Type B pancreatic cell (in vitro differentiated cells): ENCODE measurements around the gene OPN4. TPM values are rescaled to one million over a fixed set of nuclear protein-coding genes. Genes with fewer than 3 reads are reported as not detected.
A peak's percentile ranks its signal among the peaks of the same experiment; 100 is the strongest.

ENCODE experiments used
- DNase-seq: peaks from one replicate; pipeline ENCODE4 v3.0.0; 2021; ENCODE audit warnings: mixed read lengths; ENCODE audit not compliant: unreplicated experiment; ENCODE audit errors: extremely low spot score
- H3K27ac Mint-ChIP-seq: 2 replicates; pipeline ENCODE4 v1.8.0; 2021; ENCODE audit warnings: mild to moderate bottlenecking, mixed read lengths
- H3K27me3 Mint-ChIP-seq: 2 replicates; pipeline ENCODE4 v1.8.0; 2021; ENCODE audit warnings: mixed read lengths
- H3K36me3 Mint-ChIP-seq: 2 replicates; pipeline ENCODE4 v1.8.0; 2021; ENCODE audit warnings: mixed read lengths
- H3K4me1 Mint-ChIP-seq: one replicate; pipeline ENCODE4 v1.8.0; 2021; ENCODE audit warnings: mixed read lengths; ENCODE audit not compliant: unreplicated experiment
- H3K4me3 Mint-ChIP-seq: 2 replicates; pipeline ENCODE4 v1.8.0; 2021; ENCODE audit warnings: mild to moderate bottlenecking, mixed read lengths
- H3K9me3 Mint-ChIP-seq: 2 replicates; pipeline ENCODE4 v1.8.0; 2021; ENCODE audit warnings: mixed read lengths
- CTCF ChIP-seq: fragments of 200-600 bp; sonication (generic); conservative IDR thresholded peaks from 2 replicates; pipeline ENCODE4 v1.5.0; 2021; ENCODE audit warnings: antibody characterized with exemption, mild to moderate bottlenecking
- total RNA-seq: library from RNA; stranded (reverse); gene quantifications from 2 replicates; pipeline ENCODE4 v1.2.1, GENCODE V29; 2021; ENCODE audit warnings: low replicate concordance

Gene OPN4
- total RNA-seq, 1 donor from 2014 or later, result not detected

- Mint-ChIP-seq H3K36me3 (no peaks in the 10 kb centered on the region), H3K9me3 (no peaks in the 10 kb centered on the region)
Measured at GRCh38 chr10:86651631-86652331, 2.6 kb upstream of the OPN4 start.

GRCh38 chr10:86652361-86653202, 1.8 kb upstream of the OPN4 start:
- Mint-ChIP-seq H3K36me3 (no peaks in the 10 kb centered on the region), H3K4me1 (peaks cover 26% of the 10 kb centered on the region), H3K27me3 (peaks cover 3% of the 10 kb centered on the region), H3K27ac (no peak overlapping the region), H3K4me3 (no peak overlapping the region), H3K9me3 (no peaks in the 10 kb centered on the region)
- DNase-seq, result peak; percentile 58
- TF ChIP-seq CTCF, result no peak

More at GRCh38 chr10:86651631-86652331, 2.6 kb upstream of the OPN4 start:
- Mint-ChIP-seq H3K27ac (no peak overlapping the region), H3K4me3 (no peak overlapping the region), H3K27me3 (peaks cover 3% of the 10 kb centered on the region), H3K4me1 (peaks cover 31% of the 10 kb centered on the region)
- peak; percentile 57 for DNase-seq
- TF ChIP-seq CTCF, result no peak

GRCh38 chr10:86653379-86653778, 968 bp upstream of the OPN4 start:
- Mint-ChIP-seq H3K27me3 (peaks cover 3% of the 10 kb centered on the region), H3K36me3 (no peaks in the 10 kb centered on the region), H3K4me1 (peaks cover 18% of the 10 kb centered on the region), H3K9me3 (no peaks in the 10 kb centered on the region), H3K4me3 (no peak overlapping the region), H3K27ac (no peak overlapping the region)
- no peak for DNase-seq
- no peak for TF ChIP-seq CTCF

GRCh38 chr10:86653987-86654386, 360 bp upstream of the OPN4 start:
- TF ChIP-seq CTCF, result no peak
- Mint-ChIP-seq H3K4me3 (no peak overlapping the region), H3K36me3 (no peaks in the 10 kb centered on the region), H3K27me3 (peaks cover 3% of the 10 kb centered on the region), H3K9me3 (no peaks in the 10 kb centered on the region), H3K4me1 (peaks cover 12% of the 10 kb centered on the region), H3K27ac (no peak overlapping the region)
- no peak for DNase-seq

- peaks cover 7% of the 10 kb centered on the region for H3K4me1 Mint-ChIP-seq
- H3K9me3 Mint-ChIP-seq, result no peaks in the 10 kb centered on the region
- H3K36me3 Mint-ChIP-seq, result no peaks in the 10 kb centered on the region
- H3K4me3 Mint-ChIP-seq, result no peak overlapping the region
- H3K27ac Mint-ChIP-seq, result no peak overlapping the region
- no peak for DNase-seq
- TF ChIP-seq CTCF, result no peak
- H3K27me3 Mint-ChIP-seq, result peaks cover 3% of the 10 kb centered on the region
Measured at GRCh38 chr10:86655173-86655540, 810 bp downstream of the OPN4 start.
